WTC11 (cell line): ENCODE measurements around the gene SH3GL1. TPM values are rescaled to one million over a fixed set of nuclear protein-coding genes. Genes with fewer than 3 reads are reported as not detected.
A peak's percentile ranks its signal among the peaks of the same experiment; 100 is the strongest.

Source experiments
- ATAC-seq: fragments of 200-7000 bp; cut with Tn5 transposase; 2 replicates; pipeline ENCODE4 v1.10.0; 2021; ENCODE audit warnings: mild to moderate bottlenecking, moderate library complexity
- CTCF ChIA-PET: fragments of 300-600 bp; sonication (Branson Sonifier 250); formaldehyde crosslinking; loops from one replicate; lab custom pipeline; 2021; ENCODE audit warnings: antibody characterized with exemption; lab: Charles Lee
- POLR2A ChIA-PET: fragments of 350-600 bp; sonication (Branson Sonifier 250); formaldehyde crosslinking; loops from one replicate; lab custom pipeline; 2021; ENCODE audit warnings: antibody characterized with exemption; lab: Charles Lee
- DNase-seq: peaks from one replicate; pipeline ENCODE4 v3.0.0; 2021; ENCODE audit warnings: low spot score
- H3K27ac Mint-ChIP-seq: 2 replicates; pipeline ENCODE4 v1.8.0; 2021; ENCODE audit warnings: mixed read lengths
- H3K27me3 Mint-ChIP-seq: 2 replicates; pipeline ENCODE4 v1.8.0; 2021; ENCODE audit warnings: low read depth, mild to moderate bottlenecking, moderate library complexity, mixed read lengths
- H3K36me3 Mint-ChIP-seq: 2 replicates; pipeline ENCODE4 v1.8.0; 2021; ENCODE audit warnings: mixed read lengths
- H3K4me1 Mint-ChIP-seq: 2 replicates; pipeline ENCODE4 v1.8.0; 2022; ENCODE audit warnings: mixed read lengths
- H3K4me3 Mint-ChIP-seq: 2 replicates; pipeline ENCODE4 v1.8.0; 2021; ENCODE audit warnings: mild to moderate bottlenecking, moderate library complexity, mixed read lengths
- H3K9me3 Mint-ChIP-seq: 2 replicates; pipeline ENCODE4 v1.8.0; 2021; ENCODE audit warnings: mixed read lengths
- CREM ChIP-seq: sonication (generic); formaldehyde crosslinking; IDR thresholded peaks from 2 replicates; pipeline ENCODE4 v1.8.1; 2022; ENCODE audit warnings: mild to moderate bottlenecking, missing genetic modification reagents, moderate library complexity
- FOXP1 ChIP-seq: sonication (generic); formaldehyde crosslinking; IDR thresholded peaks from 2 replicates; pipeline ENCODE4 v1.8.0; 2022; ENCODE audit warnings: missing genetic modification reagents, mild to moderate bottlenecking, moderate library complexity, borderline replicate concordance
- GRHL2 ChIP-seq: fragments of 250-450 bp; sonication (Bioruptor Pico); IDR thresholded peaks from 2 replicates; pipeline ENCODE4 v1.8.0; 2022; ENCODE audit warnings: mild to moderate bottlenecking, moderate library complexity; ENCODE audit not compliant: insufficient replicate concordance, severe bottlenecking
- MYBL2 ChIP-seq: sonication (generic); formaldehyde crosslinking; IDR thresholded peaks from 2 replicates; pipeline ENCODE4 v1.8.1; 2023; ENCODE audit warnings: mild to moderate bottlenecking, moderate library complexity, missing genetic modification reagents
- ZNF317 ChIP-seq: sonication (generic); formaldehyde crosslinking; IDR thresholded peaks from 2 replicates; pipeline ENCODE4 v1.8.1; 2023; ENCODE audit warnings: low read depth, mild to moderate bottlenecking, moderate library complexity, missing genetic modification reagents, borderline replicate concordance
- ZNF396 ChIP-seq: fragments of 250-450 bp; sonication (Bioruptor Pico); IDR thresholded peaks from 2 replicates; pipeline ENCODE4 v1.8.0; 2021; ENCODE audit warnings: mild to moderate bottlenecking, moderate library complexity, borderline replicate concordance
- ZNF416 ChIP-seq: fragments of 250-450 bp; sonication (Bioruptor Pico); IDR thresholded peaks from 2 replicates; pipeline ENCODE4 v1.9.0; 2021; ENCODE audit warnings: mild to moderate bottlenecking, inconsistent platforms
- total RNA-seq: library from RNA; stranded (reverse); gene quantifications from 3 replicates; pipeline ENCODE4 v1.2.3, GENCODE V29; 2021
- TF ChIP-seq, protein P1 (sequence below): fragments of 250-450 bp; sonication (Bioruptor Pico); conservative IDR thresholded peaks from 2 replicates; pipeline ENCODE4 v1.9.0; 2021; ENCODE audit warnings: mild to moderate bottlenecking
- TF ChIP-seq, protein P2 (sequence below): sonication (generic); formaldehyde crosslinking; IDR thresholded peaks from 2 replicates; pipeline ENCODE4 v1.8.1; 2022; ENCODE audit warnings: missing genetic modification reagents, borderline replicate concordance
- TF ChIP-seq, protein P3 (sequence below): sonication (generic); formaldehyde crosslinking; conservative IDR thresholded peaks from 2 replicates; pipeline ENCODE4 v1.8.1; 2022; ENCODE audit warnings: mild to moderate bottlenecking, missing genetic modification reagents
- TF ChIP-seq, protein P4 (sequence below): sonication (generic); formaldehyde crosslinking; IDR thresholded peaks from 2 replicates; pipeline ENCODE4 v1.8.1; 2023; ENCODE audit warnings: mild to moderate bottlenecking, missing genetic modification reagents
- TF ChIP-seq, protein P5 (sequence below): sonication (generic); formaldehyde crosslinking; IDR thresholded peaks from 2 replicates; pipeline ENCODE4 v1.8.0; 2023; ENCODE audit warnings: mild to moderate bottlenecking, missing genetic modification reagents

Gene SH3GL1
- total RNA-seq, 1 experiment from 2014 or later = 109 TPM

DNA sequence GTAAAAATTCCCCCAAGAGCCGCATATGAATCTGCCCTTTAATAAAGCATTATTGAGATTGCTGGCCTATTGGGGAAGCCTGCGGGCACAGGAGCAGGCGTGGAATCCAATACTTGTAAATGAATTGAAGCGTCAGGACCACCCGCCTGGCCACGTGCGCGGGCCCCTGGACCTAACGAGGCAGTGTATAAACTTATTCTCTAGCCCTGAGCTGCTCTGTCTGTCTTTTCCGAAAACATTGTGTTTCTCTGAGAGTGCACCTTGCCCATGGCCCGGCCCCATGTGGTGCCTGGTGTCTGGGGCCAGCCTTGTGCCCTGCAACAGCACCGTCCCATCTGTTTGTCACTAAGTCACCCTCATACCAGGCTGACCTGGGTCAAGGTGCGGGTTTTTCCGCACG is 42.8 kb upstream of the SH3GL1 start (continued):
- TF ChIP-seq ZNF317 (CRISPR knock-in tag) (no peak), ZNF396 (CRISPR knock-in tag) (no peak)
- TF ChIP-seq, protein P1, sequence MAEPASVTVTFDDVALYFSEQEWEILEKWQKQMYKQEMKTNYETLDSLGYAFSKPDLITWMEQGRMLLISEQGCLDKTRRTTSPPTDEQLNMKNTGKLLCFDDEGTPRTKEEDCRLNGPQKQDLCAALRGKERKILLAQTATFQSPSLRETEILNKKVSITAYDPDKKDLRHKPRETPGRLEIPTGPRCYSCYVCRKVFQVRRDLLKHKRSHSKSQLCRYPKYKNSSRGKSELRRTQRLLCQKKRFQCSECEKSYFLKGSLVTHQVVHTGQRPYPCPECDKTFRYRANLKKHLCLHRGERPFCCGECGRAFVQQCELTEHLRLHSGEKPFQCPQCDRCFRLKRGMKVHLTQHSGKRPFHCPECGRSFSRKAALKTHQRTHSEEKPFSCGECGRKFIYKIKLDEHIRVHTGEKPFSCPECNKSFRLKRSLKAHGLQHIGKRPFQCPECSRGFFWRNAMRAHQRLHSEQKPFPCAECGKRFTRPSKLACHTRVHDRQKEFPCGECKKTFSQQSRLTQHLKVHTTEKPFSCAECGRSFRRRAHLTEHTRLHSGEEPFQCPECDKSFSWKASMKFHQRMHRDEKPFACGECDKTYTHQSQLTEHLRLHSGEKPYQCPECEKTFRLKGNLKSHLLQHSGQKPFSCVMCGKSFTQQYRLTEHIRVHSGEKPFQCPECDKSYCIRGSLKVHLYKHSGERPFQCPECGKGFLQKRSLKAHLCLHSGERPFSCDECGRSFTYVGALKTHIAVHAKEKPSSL (CRISPR knock-in tag) = no peak
- TF ChIP-seq, protein P2, sequence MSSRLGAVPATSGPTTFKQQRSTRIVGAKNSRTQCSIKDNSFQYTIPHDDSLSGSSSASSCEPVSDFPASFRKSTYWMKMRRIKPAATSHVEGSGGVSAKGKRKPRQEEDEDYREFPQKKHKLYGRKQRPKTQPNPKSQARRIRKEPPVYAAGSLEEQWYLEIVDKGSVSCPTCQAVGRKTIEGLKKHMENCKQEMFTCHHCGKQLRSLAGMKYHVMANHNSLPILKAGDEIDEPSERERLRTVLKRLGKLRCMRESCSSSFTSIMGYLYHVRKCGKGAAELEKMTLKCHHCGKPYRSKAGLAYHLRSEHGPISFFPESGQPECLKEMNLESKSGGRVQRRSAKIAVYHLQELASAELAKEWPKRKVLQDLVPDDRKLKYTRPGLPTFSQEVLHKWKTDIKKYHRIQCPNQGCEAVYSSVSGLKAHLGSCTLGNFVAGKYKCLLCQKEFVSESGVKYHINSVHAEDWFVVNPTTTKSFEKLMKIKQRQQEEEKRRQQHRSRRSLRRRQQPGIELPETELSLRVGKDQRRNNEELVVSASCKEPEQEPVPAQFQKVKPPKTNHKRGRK (CRISPR knock-in tag) = no peak

DNA sequence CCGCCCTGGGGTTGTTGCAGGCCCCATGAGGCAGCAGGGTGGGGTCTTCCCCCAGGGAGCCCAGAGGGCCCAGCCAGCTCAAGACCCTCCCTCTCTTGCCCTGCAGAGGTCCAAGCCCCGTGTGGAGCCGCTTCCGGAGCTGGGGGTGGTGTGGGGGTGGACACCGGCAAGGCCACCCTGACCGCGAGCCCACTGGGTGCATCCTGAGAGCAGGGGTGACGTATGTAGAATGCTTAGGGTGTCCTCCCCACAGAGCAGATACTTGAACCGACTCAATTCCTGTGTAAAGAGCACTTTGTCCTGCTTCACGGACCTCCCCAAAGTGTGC is 42.4 kb upstream of the SH3GL1 start:
- Mint-ChIP-seq H3K27ac (no peak overlapping the region), H3K27me3 (no peaks in the 10 kb centered on the region), H3K4me3 (no peak overlapping the region), H3K4me1 (no peaks in the 10 kb centered on the region), H3K9me3 (no peaks in the 10 kb centered on the region), H3K36me3 (peaks cover 36% of the 10 kb centered on the region)
- ATAC-seq (no peak), DNase-seq (no peak)
- ChIA-PET CTCF (no interaction called here), POLR2A (interaction anchor here (0.6 kb wide), 1 partner anchor 26 kb away, joined by 3 read pairs; no protein-coding TSS in a partner anchor)
- TF ChIP-seq, protein P3, sequence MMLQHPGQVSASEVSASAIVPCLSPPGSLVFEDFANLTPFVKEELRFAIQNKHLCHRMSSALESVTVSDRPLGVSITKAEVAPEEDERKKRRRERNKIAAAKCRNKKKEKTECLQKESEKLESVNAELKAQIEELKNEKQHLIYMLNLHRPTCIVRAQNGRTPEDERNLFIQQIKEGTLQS (CRISPR knock-in tag) = no peak
- TF ChIP-seq ZNF416 (CRISPR knock-in tag) = no peak
- TF ChIP-seq MYBL2 = no peak
- no peak for TF ChIP-seq ZNF396 (CRISPR knock-in tag)
- TF ChIP-seq, protein P1 (CRISPR knock-in tag) = no peak
- TF ChIP-seq GRHL2 (CRISPR knock-in tag) = no peak
- TF ChIP-seq, protein P4, sequence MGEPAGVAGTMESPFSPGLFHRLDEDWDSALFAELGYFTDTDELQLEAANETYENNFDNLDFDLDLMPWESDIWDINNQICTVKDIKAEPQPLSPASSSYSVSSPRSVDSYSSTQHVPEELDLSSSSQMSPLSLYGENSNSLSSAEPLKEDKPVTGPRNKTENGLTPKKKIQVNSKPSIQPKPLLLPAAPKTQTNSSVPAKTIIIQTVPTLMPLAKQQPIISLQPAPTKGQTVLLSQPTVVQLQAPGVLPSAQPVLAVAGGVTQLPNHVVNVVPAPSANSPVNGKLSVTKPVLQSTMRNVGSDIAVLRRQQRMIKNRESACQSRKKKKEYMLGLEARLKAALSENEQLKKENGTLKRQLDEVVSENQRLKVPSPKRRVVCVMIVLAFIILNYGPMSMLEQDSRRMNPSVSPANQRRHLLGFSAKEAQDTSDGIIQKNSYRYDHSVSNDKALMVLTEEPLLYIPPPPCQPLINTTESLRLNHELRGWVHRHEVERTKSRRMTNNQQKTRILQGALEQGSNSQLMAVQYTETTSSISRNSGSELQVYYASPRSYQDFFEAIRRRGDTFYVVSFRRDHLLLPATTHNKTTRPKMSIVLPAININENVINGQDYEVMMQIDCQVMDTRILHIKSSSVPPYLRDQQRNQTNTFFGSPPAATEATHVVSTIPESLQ = no peak
- TF ChIP-seq CREM (CRISPR knock-in tag) = no peak

DNA sequence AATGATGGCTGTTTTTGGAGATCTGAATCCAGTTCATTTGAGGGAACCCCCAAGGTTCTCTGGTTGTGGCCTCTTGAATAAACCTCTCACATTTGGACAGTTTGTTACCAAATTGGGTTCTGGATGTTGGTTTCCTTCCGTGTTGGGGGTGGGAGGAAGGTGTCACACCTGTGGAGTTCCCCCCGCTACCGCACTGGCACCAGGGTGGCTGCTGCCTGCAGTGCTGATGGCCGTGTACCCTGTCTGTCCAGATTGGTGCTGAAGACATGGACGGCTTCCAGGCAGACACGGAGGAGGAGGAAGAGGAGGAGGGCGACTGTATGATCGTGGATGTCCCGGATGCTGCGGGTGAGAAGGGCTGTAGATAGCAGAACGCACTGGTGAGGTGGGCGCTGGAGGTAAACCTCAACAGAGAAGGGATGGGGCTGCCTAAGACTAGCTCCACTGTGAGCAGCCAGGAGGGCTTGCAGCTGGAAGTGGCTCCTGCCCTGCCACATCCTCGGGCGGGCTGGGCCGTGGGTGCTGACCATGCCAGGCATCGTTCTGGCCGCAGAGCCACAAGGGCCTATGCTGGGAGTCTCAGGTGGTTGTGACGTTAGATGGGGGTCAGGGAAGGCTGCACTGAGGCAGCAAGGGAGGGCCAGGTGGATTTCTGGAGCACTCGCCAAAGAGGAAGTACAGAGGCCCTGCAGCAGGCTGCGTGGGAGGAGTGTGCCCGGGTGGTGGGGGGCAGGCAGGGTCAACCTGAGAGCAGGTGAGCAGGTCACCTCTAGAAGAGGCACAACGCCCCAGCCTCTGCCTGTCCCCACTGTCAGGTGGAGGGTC is 41.9 kb upstream of the SH3GL1 start:
- Mint-ChIP-seq H3K36me3 (peaks cover 39% of the 10 kb centered on the region), H3K27ac (peak overlapping the region; percentile 75), H3K4me1 (no peaks in the 10 kb centered on the region), H3K27me3 (no peaks in the 10 kb centered on the region), H3K4me3 (no peak overlapping the region), H3K9me3 (no peaks in the 10 kb centered on the region)
- TF ChIP-seq, protein P5, sequence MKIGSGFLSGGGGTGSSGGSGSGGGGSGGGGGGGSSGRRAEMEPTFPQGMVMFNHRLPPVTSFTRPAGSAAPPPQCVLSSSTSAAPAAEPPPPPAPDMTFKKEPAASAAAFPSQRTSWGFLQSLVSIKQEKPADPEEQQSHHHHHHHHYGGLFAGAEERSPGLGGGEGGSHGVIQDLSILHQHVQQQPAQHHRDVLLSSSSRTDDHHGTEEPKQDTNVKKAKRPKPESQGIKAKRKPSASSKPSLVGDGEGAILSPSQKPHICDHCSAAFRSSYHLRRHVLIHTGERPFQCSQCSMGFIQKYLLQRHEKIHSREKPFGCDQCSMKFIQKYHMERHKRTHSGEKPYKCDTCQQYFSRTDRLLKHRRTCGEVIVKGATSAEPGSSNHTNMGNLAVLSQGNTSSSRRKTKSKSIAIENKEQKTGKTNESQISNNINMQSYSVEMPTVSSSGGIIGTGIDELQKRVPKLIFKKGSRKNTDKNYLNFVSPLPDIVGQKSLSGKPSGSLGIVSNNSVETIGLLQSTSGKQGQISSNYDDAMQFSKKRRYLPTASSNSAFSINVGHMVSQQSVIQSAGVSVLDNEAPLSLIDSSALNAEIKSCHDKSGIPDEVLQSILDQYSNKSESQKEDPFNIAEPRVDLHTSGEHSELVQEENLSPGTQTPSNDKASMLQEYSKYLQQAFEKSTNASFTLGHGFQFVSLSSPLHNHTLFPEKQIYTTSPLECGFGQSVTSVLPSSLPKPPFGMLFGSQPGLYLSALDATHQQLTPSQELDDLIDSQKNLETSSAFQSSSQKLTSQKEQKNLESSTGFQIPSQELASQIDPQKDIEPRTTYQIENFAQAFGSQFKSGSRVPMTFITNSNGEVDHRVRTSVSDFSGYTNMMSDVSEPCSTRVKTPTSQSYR (CRISPR knock-in tag) = no peak
- peak; percentile 49; the same call in 1 of the 2 replicates for TF ChIP-seq FOXP1 (CRISPR knock-in tag)
- ChIA-PET CTCF (no interaction called here), POLR2A (interaction anchor here (0.6 kb wide), 1 partner anchor 26 kb away, joined by 3 read pairs; no protein-coding TSS in a partner anchor)
- DNase-seq (no peak), ATAC-seq (no peak)
